Lung (tissue), 12 donors: Measurements from ENCODE around the gene RNGTT. TPM values are rescaled to one million over a fixed set of nuclear protein-coding genes. Genes with fewer than 3 reads are reported as not detected.

Experiments used
- ATAC-seq: fragments of 200-7000 bp; cut with Tn5 transposase; one replicate; pipeline ENCODE4 v1.9.1; 2020; ENCODE audit warnings: moderate number of reproducible peaks; ENCODE audit not compliant: insufficient read depth, low FRiP score
- DNase-seq, 3 donors: peaks; one replicate each; pipeline ENCODE4 v3.0.0-alpha.2; 2013 to 2017
- H3K27ac ChIP-seq, 2 donors: one replicate each; pipeline ENCODE4 v1.5.1; 2013; ENCODE audit warnings: mild to moderate bottlenecking in 2 of 2, moderate library complexity in 2 of 2, control low read depth in 1 of 2, inconsistent platforms in 1 of 2, low read depth in 1 of 2, low read length in 1 of 2
- H3K27me3 ChIP-seq, 3 donors: one replicate each; pipeline ENCODE4 v1.5.1; 2013; ENCODE audit warnings: low read length in 2 of 3; ENCODE audit not compliant: control insufficient read depth in 3 of 3, insufficient read depth in 3 of 3
- H3K36me3 ChIP-seq, 4 donors: one replicate each; pipeline ENCODE4 v1.5.1; 2013; ENCODE audit warnings: low read length in 4 of 4, mild to moderate bottlenecking in 1 of 4, moderate library complexity in 1 of 4; ENCODE audit not compliant: control insufficient read depth in 4 of 4, insufficient read depth in 4 of 4
- H3K4me1 ChIP-seq, 5 donors: one replicate each; pipeline ENCODE4 v1.5.1; 2013; ENCODE audit warnings: low read length in 5 of 5, mild to moderate bottlenecking in 2 of 5, moderate library complexity in 1 of 5; ENCODE audit not compliant: control insufficient read depth in 5 of 5, insufficient read depth in 5 of 5
- H3K4me3 ChIP-seq: one replicate; pipeline ENCODE4 v1.5.1; 2013; ENCODE audit warnings: mild to moderate bottlenecking, control low read depth, moderate library complexity
- H3K9ac ChIP-seq, 2 donors: one replicate each; pipeline ENCODE4 v1.5.1; 2013; ENCODE audit warnings: low read length in 2 of 2, control low read depth in 1 of 2; ENCODE audit not compliant: insufficient read depth in 1 of 2
- H3K9me3 ChIP-seq, 4 donors: one replicate each; pipeline ENCODE4 v1.5.1; 2013; ENCODE audit warnings: low read length in 3 of 4, mild to moderate bottlenecking in 1 of 4, moderate library complexity in 1 of 4; ENCODE audit not compliant: control insufficient read depth in 4 of 4, insufficient read depth in 3 of 4
- CTCF ChIP-seq: IDR thresholded peaks from 2 replicates; pipeline ENCODE4 v1.5.1; 2012; ENCODE audit warnings: mild to moderate bottlenecking; ENCODE audit errors: control extremely low read depth, extremely low read depth
- WGBS, 2 donors: extraction: QIAGEN DNeasy Blood & Tissue Kit; methylation state at CpG; one replicate each; pipeline ENCODE4 v1.1.7; 2013; 5-methylcytosine and 5-hydroxymethylcytosine counted together
- polyA plus RNA-seq, 2 donors: library from polyadenylated mRNA; stranded (reverse); fragments of 200-250 nt; gene quantifications; one replicate each; pipeline ENCODE4 v1.2.1, GENCODE V29; 2013
- total RNA-seq, 2 donors: library from RNA; depleted of rRNA in 1 of 2; stranded (reverse); fragments of >200 nt in 1 of 2; gene quantifications; one replicate each; pipeline ENCODE4 v1.2.1, GENCODE V29; 2014 to 2021
- donor health status: control.
- donor health status: control.
- donor health status: Bipolar disorder and iron deficiency.
- donor health status: healthy.
- donor health status: DM: yes; HTN: yes; CAD: no.

RNGTT gene
- total and polyA plus RNA-seq, 4 donors, result 3.0 to 25.0 (median 9.2) TPM

- 61 to 79% methylated on average over 3 of the region's 3 CpGs for WGBS, 2 donors
- Histone ChIP-seq H3K36me3 (no peaks in the 10 kb centered on the region), H3K27ac (no peak overlapping the region), H3K4me1 (no peaks in the 10 kb centered on the region), H3K9me3 (peaks cover 0 to 11% (median 4%) of the 10 kb centered on the region in 4 donors), H3K27me3 (no peaks in the 10 kb centered on the region), H3K9ac (no peak overlapping the region), H3K4me3 (no peak overlapping the region)
- DNase-seq, result no peak
- TF ChIP-seq CTCF, result no peak
- ATAC-seq, result no peak
Measured at GRCh38 chr6:88573561-88573960, 389.9 kb downstream of the RNGTT start.

- no peaks in the 10 kb centered on the region for H3K4me1 ChIP-seq
- DNase-seq (no peak), ATAC-seq (no peak)
- no peak overlapping the region for H3K9ac ChIP-seq
- H3K9me3 ChIP-seq, result peaks cover 0 to 11% (median 4%) of the 10 kb centered on the region in 4 donors
- H3K27me3 ChIP-seq, result no peaks in the 10 kb centered on the region
- 54 to 65% methylated on average over 3 of the region's 3 CpGs for WGBS, 2 donors
- H3K36me3 ChIP-seq, result no peaks in the 10 kb centered on the region
- no peak overlapping the region for H3K4me3 ChIP-seq
- TF ChIP-seq CTCF, result no peak
- no peak overlapping the region for H3K27ac ChIP-seq
Measured at GRCh38 chr6:88572449-88573139, 390.8 kb downstream of the RNGTT start.

GRCh38 chr6:88569959-88570358, 393.5 kb downstream of the RNGTT start:
- Histone ChIP-seq H3K27ac (no peak overlapping the region), H3K4me1 (no peaks in the 10 kb centered on the region), H3K4me3 (no peak overlapping the region), H3K9me3 (peaks cover 0 to 13% (median 4%) of the 10 kb centered on the region in 4 donors), H3K36me3 (no peaks in the 10 kb centered on the region), H3K9ac (no peak overlapping the region), H3K27me3 (no peaks in the 10 kb centered on the region)
- ATAC-seq (no peak), DNase-seq (no peak)
- TF ChIP-seq CTCF, result no peak

- no peak overlapping the region for H3K27ac ChIP-seq
- no peak for TF ChIP-seq CTCF
- WGBS, 2 donors, result 55 to 82% methylated on average over 2 of the region's 2 CpGs
- no peaks in the 10 kb centered on the region for H3K36me3 ChIP-seq
- no peak overlapping the region for H3K9ac ChIP-seq
- H3K4me1 ChIP-seq, result no peaks in the 10 kb centered on the region
- DNase-seq, result no peak
- ATAC-seq, result no peak
- H3K27me3 ChIP-seq, result no peaks in the 10 kb centered on the region
- no peak overlapping the region for H3K4me3 ChIP-seq
- H3K9me3 ChIP-seq, result peaks cover 0 to 11% (median 4%) of the 10 kb centered on the region in 4 donors
Measured at GRCh38 chr6:88567696-88568095, 395.7 kb downstream of the RNGTT start.
